COLO668 (cell line): Measurements from ENCODE around the gene STEAP3.

ENCODE experiments used
- DNase-seq: peaks from one replicate; lab custom pipeline; 2025; ENCODE audit not compliant: unreplicated experiment; lab: John Stamatoyannopoulos, UW

The STEAP3 gene

GRCh38 chr2:119225105-119225865 is 1.7 kb downstream of the STEAP3 start:
- DNase-seq, result peak; percentile 47

- no peak for DNase-seq
Measured at GRCh38 chr2:119225926-119226325, 2.3 kb downstream of the STEAP3 start.

GRCh38 chr2:119227346-119227745 is 3.7 kb downstream of the STEAP3 start:
- DNase-seq, result no peak

GRCh38 chr2:119228136-119228535 is 4.5 kb downstream of the STEAP3 start:
- DNase-seq, result no peak

GRCh38 chr2:119228964-119229363 is 5.3 kb downstream of the STEAP3 start:
- no peak for DNase-seq

GRCh38 chr2:119229716-119230115 is 6.1 kb downstream of the STEAP3 start:
- no peak for DNase-seq

GRCh38 chr2:119230219-119231185 is 6.9 kb downstream of the STEAP3 start:
- no peak for DNase-seq

GRCh38 chr2:119231975-119232665 is 8.5 kb downstream of the STEAP3 start:
- DNase-seq, result no peak

- no peak for DNase-seq
Measured at GRCh38 chr2:119232666-119232993, 9.0 kb downstream of the STEAP3 start.

- no peak for DNase-seq
Measured at GRCh38 chr2:119233326-119234020, 9.8 kb downstream of the STEAP3 start.

GRCh38 chr2:119234021-119235019 is 10.7 kb downstream of the STEAP3 start:
- DNase-seq, result no peak

GRCh38 chr2:119236796-119237195 is 13.2 kb downstream of the STEAP3 start:
- no peak for DNase-seq

- DNase-seq, result peak; percentile 91
Measured at GRCh38 chr2:119240311-119241204, 16.9 kb downstream of the STEAP3 start.

- peak; percentile 34 for DNase-seq
Measured at GRCh38 chr2:119241205-119241532, 17.5 kb downstream of the STEAP3 start.

- peak; percentile 50 for DNase-seq
Measured at GRCh38 chr2:119242276-119243119, 18.9 kb downstream of the STEAP3 start.

GRCh38 chr2:119243621-119244020 is 20.0 kb downstream of the STEAP3 start:
- DNase-seq, result no peak

GRCh38 chr2:119245076-119245840 is 21.6 kb downstream of the STEAP3 start:
- DNase-seq, result no peak
